WTC11 (cell line): ENCODE results near the gene CYP11A1. TPM values are rescaled to one million over a fixed set of nuclear protein-coding genes. Genes with fewer than 3 reads are reported as not detected.

ENCODE experiments used
- ATAC-seq: fragments of 200-7000 bp; cut with Tn5 transposase; 2 replicates; pipeline ENCODE4 v1.10.0; 2021; ENCODE audit warnings: mild to moderate bottlenecking, moderate library complexity
- CTCF ChIA-PET: fragments of 300-600 bp; sonication (Branson Sonifier 250); formaldehyde crosslinking; loops from one replicate; lab custom pipeline; 2021; ENCODE audit warnings: antibody characterized with exemption; lab: Charles Lee
- POLR2A ChIA-PET: fragments of 350-600 bp; sonication (Branson Sonifier 250); formaldehyde crosslinking; loops from one replicate; lab custom pipeline; 2021; ENCODE audit warnings: antibody characterized with exemption; lab: Charles Lee
- DNase-seq: peaks from one replicate; pipeline ENCODE4 v3.0.0; 2021; ENCODE audit warnings: low spot score
- H3K27ac Mint-ChIP-seq: 2 replicates; pipeline ENCODE4 v1.8.0; 2021; ENCODE audit warnings: mixed read lengths
- H3K27me3 Mint-ChIP-seq: 2 replicates; pipeline ENCODE4 v1.8.0; 2021; ENCODE audit warnings: low read depth, mild to moderate bottlenecking, moderate library complexity, mixed read lengths
- H3K36me3 Mint-ChIP-seq: 2 replicates; pipeline ENCODE4 v1.8.0; 2021; ENCODE audit warnings: mixed read lengths
- H3K4me1 Mint-ChIP-seq: 2 replicates; pipeline ENCODE4 v1.8.0; 2022; ENCODE audit warnings: mixed read lengths
- H3K4me3 Mint-ChIP-seq: 2 replicates; pipeline ENCODE4 v1.8.0; 2021; ENCODE audit warnings: mild to moderate bottlenecking, moderate library complexity, mixed read lengths
- H3K9me3 Mint-ChIP-seq: 2 replicates; pipeline ENCODE4 v1.8.0; 2021; ENCODE audit warnings: mixed read lengths
- CREB1 ChIP-seq: sonication (generic); formaldehyde crosslinking; IDR thresholded peaks from 2 replicates; pipeline ENCODE4 v1.8.0; 2023; ENCODE audit warnings: mild to moderate bottlenecking, missing genetic modification reagents
- E2F5 ChIP-seq: sonication (generic); formaldehyde crosslinking; IDR thresholded peaks from 2 replicates; pipeline ENCODE4 v1.8.1; 2022; ENCODE audit warnings: mild to moderate bottlenecking, moderate library complexity, missing genetic modification reagents
- ETV6 ChIP-seq: sonication (generic); formaldehyde crosslinking; IDR thresholded peaks from 2 replicates; pipeline ENCODE4 v1.8.1; 2022; ENCODE audit warnings: mild to moderate bottlenecking, missing genetic modification reagents
- FOXJ3 ChIP-seq: sonication (generic); formaldehyde crosslinking; IDR thresholded peaks from 2 replicates; pipeline ENCODE4 v1.9.0; 2021; ENCODE audit warnings: missing genetic modification reagents, mild to moderate bottlenecking, borderline replicate concordance
- IRF2 ChIP-seq: sonication (generic); formaldehyde crosslinking; IDR thresholded peaks from 2 replicates; pipeline ENCODE4 v1.8.0; 2022; ENCODE audit warnings: low read depth, missing genetic modification reagents, borderline replicate concordance
- JUN ChIP-seq: sonication (generic); formaldehyde crosslinking; IDR thresholded peaks from 2 replicates; pipeline ENCODE4 v1.8.0; 2023; ENCODE audit warnings: mild to moderate bottlenecking, missing genetic modification reagents
- NFE2L1 ChIP-seq: sonication (generic); formaldehyde crosslinking; IDR thresholded peaks from 2 replicates; pipeline ENCODE4 v1.8.1; 2023; ENCODE audit warnings: missing genetic modification reagents
- NR1H2 ChIP-seq: sonication (generic); formaldehyde crosslinking; IDR thresholded peaks from 2 replicates; pipeline ENCODE4 v1.9.0; 2021; ENCODE audit warnings: mild to moderate bottlenecking, moderate library complexity, missing genetic modification reagents
- PRDM15 ChIP-seq: sonication (generic); formaldehyde crosslinking; IDR thresholded peaks from 2 replicates; pipeline ENCODE4 v1.8.0; 2022; ENCODE audit warnings: missing genetic modification reagents
- PREB ChIP-seq: sonication (generic); formaldehyde crosslinking; IDR thresholded peaks from 2 replicates; pipeline ENCODE4 v1.8.1; 2022; ENCODE audit warnings: mild to moderate bottlenecking, missing genetic modification reagents, moderate library complexity, borderline replicate concordance
- SMAD4 ChIP-seq: sonication (generic); formaldehyde crosslinking; IDR thresholded peaks from 2 replicates; pipeline ENCODE4 v1.8.0; 2022; ENCODE audit warnings: mild to moderate bottlenecking, missing genetic modification reagents
- SOX15 ChIP-seq: fragments of 250-450 bp; sonication (Bioruptor Pico); IDR thresholded peaks from 2 replicates; pipeline ENCODE4 v1.9.0; 2021; ENCODE audit warnings: mild to moderate bottlenecking
- SP1 ChIP-seq: sonication (generic); formaldehyde crosslinking; conservative IDR thresholded peaks from 2 replicates; pipeline ENCODE4 v1.8.1; 2022; ENCODE audit warnings: missing genetic modification reagents
- TCF7 ChIP-seq: sonication (generic); formaldehyde crosslinking; IDR thresholded peaks from 2 replicates; pipeline ENCODE4 v1.8.0; 2022; ENCODE audit warnings: mild to moderate bottlenecking, low read depth, missing genetic modification reagents, moderate library complexity
- USF1 ChIP-seq: sonication (generic); formaldehyde crosslinking; IDR thresholded peaks from 2 replicates; pipeline ENCODE4 v1.8.0; 2022; ENCODE audit warnings: mild to moderate bottlenecking, missing genetic modification reagents
- ZNF138 ChIP-seq: sonication (generic); formaldehyde crosslinking; conservative IDR thresholded peaks from 2 replicates; pipeline ENCODE4 v1.8.1; 2022; ENCODE audit warnings: mild to moderate bottlenecking, moderate library complexity, missing genetic modification reagents
- ZNF317 ChIP-seq: sonication (generic); formaldehyde crosslinking; IDR thresholded peaks from 2 replicates; pipeline ENCODE4 v1.8.1; 2023; ENCODE audit warnings: low read depth, mild to moderate bottlenecking, moderate library complexity, missing genetic modification reagents, borderline replicate concordance
- ZNF396 ChIP-seq: fragments of 250-450 bp; sonication (Bioruptor Pico); IDR thresholded peaks from 2 replicates; pipeline ENCODE4 v1.8.0; 2021; ENCODE audit warnings: mild to moderate bottlenecking, moderate library complexity, borderline replicate concordance
- ZNF416 ChIP-seq: fragments of 250-450 bp; sonication (Bioruptor Pico); IDR thresholded peaks from 2 replicates; pipeline ENCODE4 v1.9.0; 2021; ENCODE audit warnings: mild to moderate bottlenecking, inconsistent platforms
- ZNF423 ChIP-seq: fragments of 250-450 bp; sonication (Bioruptor Pico); IDR thresholded peaks from 2 replicates; pipeline ENCODE4 v2.1.2; 2022; ENCODE audit warnings: mild to moderate bottlenecking, moderate library complexity
- ZNF425 ChIP-seq: fragments of 250-450 bp; sonication (Bioruptor Pico); conservative IDR thresholded peaks from 2 replicates; pipeline ENCODE4 v1.9.0; 2021; ENCODE audit warnings: mild to moderate bottlenecking
- ZNF671 ChIP-seq: fragments of 250-450 bp; sonication (Bioruptor Pico); IDR thresholded peaks from 2 replicates; pipeline ENCODE4 v1.8.0; 2021; ENCODE audit warnings: mild to moderate bottlenecking
- total RNA-seq: library from RNA; stranded (reverse); gene quantifications from 3 replicates; pipeline ENCODE4 v1.2.3, GENCODE V29; 2021

CYP11A1 gene
- total RNA-seq, 1 experiment from 2014 or later: 3.4 TPM

GRCh38 chr15:74324714-74325113, 42.7 kb downstream of the CYP11A1 start:
- Mint-ChIP-seq H3K9me3 (no peaks in the 10 kb centered on the region), H3K4me1 (peaks cover 42% of the 10 kb centered on the region), H3K4me3 (no peak overlapping the region), H3K27ac (no peak overlapping the region), H3K36me3 (no peaks in the 10 kb centered on the region), H3K27me3 (no peaks in the 10 kb centered on the region; the same call in none of the 2 replicates)
- CTCF ChIA-PET: interaction anchor here (0.7 to 17.1 kb wide), 4 partner anchors 15 to 375 kb away, joined by 3 to 347 read pairs (median 4); no protein-coding TSS in a partner anchor
- TF ChIP-seq IRF2: no peak
- no peak for TF ChIP-seq CREB1
- no peak for TF ChIP-seq ZNF138 (CRISPR knock-in tag)
- no peak for TF ChIP-seq USF1 (CRISPR knock-in tag)
- TF ChIP-seq NFE2L1 (CRISPR knock-in tag): no peak
- TF ChIP-seq NR1H2 (CRISPR knock-in tag): no peak
- no peak for TF ChIP-seq ZNF317 (CRISPR knock-in tag)
- no peak for TF ChIP-seq SP1 (CRISPR knock-in tag)
- no peak for TF ChIP-seq FOXJ3 (CRISPR knock-in tag)
- TF ChIP-seq PRDM15 (CRISPR knock-in tag): no peak
- no peak for TF ChIP-seq SOX15 (CRISPR knock-in tag)
- no peak for TF ChIP-seq ZNF396
- TF ChIP-seq SMAD4 (CRISPR knock-in tag): no peak
- TF ChIP-seq JUN (CRISPR knock-in tag): no peak
- no peak for DNase-seq
- POLR2A ChIA-PET: no interaction called here
- ATAC-seq: no peak

- CTCF ChIA-PET: interaction anchor here (0.5 to 17.1 kb wide), 43 partner anchors 10 to 952 kb away, joined by 3 to 347 read pairs (median 5); partner anchors contain the start of genes ISLR, ISLR2 and PML
- Mint-ChIP-seq H3K27me3 (no peaks in the 10 kb centered on the region; the same call in none of the 2 replicates), H3K4me1 (peaks cover 43% of the 10 kb centered on the region), H3K36me3 (no peaks in the 10 kb centered on the region), H3K4me3 (no peak overlapping the region), H3K9me3 (no peaks in the 10 kb centered on the region), H3K27ac (no peak overlapping the region)
- POLR2A ChIA-PET: interaction anchor here (0.5 to 1.4 kb wide), 3 partner anchors 11 to 51 kb away, joined by 3 read pairs; no protein-coding TSS in a partner anchor
- ATAC-seq: peak; percentile 68
- peak; percentile 85 for DNase-seq
- no peak for TF ChIP-seq IRF2
- 0 out of 2 replicates have a peak, but pooled peaks have one; percentile 58 for TF ChIP-seq ETV6 (CRISPR knock-in tag)
- no peak for TF ChIP-seq TCF7
- TF ChIP-seq JUN (CRISPR knock-in tag): no peak
- TF ChIP-seq ZNF423 (CRISPR knock-in tag): no peak
- TF ChIP-seq E2F5 (CRISPR knock-in tag): no peak
- no peak for TF ChIP-seq ZNF671
- no peak for TF ChIP-seq ZNF425 (CRISPR knock-in tag)
- TF ChIP-seq ZNF138 (CRISPR knock-in tag): no peak
- no peak for TF ChIP-seq PREB (CRISPR knock-in tag)
- no peak for TF ChIP-seq ZNF416 (CRISPR knock-in tag)
- no peak for TF ChIP-seq USF1 (CRISPR knock-in tag)
- TF ChIP-seq ZNF317 (CRISPR knock-in tag): no peak
Measured at GRCh38 chr15:74322558-74323180, 44.8 kb downstream of the CYP11A1 start.
